ENCODE measurements around the gene TRIP10.

DNA sequence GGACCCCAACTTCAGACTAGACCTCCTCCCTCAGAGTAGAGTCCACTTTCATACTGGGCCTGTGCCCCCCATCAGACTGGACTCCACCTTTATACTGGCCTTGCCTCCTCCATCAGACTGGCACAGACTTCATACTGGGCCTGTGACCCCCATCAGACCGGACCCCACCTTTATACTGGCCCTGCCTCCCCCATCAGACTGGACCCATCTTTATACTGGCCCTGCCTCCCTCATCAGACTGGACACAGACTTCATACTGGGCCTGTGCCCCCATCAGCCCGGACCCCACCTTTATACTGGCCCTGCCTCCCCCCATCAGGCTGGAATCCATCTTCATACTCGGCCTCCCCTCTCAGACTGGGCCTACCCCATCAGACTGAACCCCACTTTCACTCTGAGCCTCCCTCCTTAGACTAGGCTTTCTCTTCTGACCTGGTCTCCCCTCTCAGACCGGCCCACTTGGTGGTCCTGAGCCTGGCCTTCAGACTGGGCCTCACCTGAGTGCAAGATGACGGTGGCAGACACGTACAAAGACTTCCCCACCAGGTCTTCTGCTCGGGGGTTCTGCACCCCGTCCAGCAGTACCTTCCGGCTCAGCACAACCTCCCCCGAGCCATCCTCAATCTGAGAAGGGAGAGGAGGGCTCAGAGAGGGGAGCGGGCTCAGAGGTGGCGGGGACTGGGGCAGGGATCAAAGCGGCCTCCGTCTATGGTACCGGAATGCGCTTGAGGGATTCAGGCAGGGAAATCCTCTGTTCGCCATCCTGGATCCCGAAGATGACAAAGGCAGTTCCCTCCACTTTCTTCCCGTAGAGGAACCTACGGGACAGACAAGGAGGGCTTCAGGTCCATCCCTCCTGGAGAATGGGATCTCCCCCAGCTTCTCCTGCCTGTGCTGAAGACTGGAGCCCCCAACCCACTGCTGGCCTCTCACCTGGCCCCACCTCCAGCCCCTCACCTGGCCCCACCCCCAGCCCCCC, 26.5 kb upstream of the TRIP10 start:
- TF ChIP-seq, protein P1, sequence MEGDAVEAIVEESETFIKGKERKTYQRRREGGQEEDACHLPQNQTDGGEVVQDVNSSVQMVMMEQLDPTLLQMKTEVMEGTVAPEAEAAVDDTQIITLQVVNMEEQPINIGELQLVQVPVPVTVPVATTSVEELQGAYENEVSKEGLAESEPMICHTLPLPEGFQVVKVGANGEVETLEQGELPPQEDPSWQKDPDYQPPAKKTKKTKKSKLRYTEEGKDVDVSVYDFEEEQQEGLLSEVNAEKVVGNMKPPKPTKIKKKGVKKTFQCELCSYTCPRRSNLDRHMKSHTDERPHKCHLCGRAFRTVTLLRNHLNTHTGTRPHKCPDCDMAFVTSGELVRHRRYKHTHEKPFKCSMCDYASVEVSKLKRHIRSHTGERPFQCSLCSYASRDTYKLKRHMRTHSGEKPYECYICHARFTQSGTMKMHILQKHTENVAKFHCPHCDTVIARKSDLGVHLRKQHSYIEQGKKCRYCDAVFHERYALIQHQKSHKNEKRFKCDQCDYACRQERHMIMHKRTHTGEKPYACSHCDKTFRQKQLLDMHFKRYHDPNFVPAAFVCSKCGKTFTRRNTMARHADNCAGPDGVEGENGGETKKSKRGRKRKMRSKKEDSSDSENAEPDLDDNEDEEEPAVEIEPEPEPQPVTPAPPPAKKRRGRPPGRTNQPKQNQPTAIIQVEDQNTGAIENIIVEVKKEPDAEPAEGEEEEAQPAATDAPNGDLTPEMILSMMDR (optimal IDR thresholded peaks at IDR 0.05 in 1 of 3, IDR thresholded peaks at IDR 0.05 in 1 of 3, conservative IDR thresholded peaks at IDR 0.05 in 1 of 3; ENCODE audit: extremely low read depth in 1 of 3, insufficient read depth in 2 of 3, low read length in 3 of 3), result no peak
- TF ChIP-seq EZH2 (IDR thresholded peaks at IDR 0.05; ENCODE audit: low read length), result no peak
